GM18873 (cell line): Measurements from ENCODE around the gene SLC47A2.

Experiments
- ATAC-seq: cut with Tn5 transposase; IDR thresholded peaks from one replicate; pipeline ENCODE4 v1.9.1; 2021; ENCODE audit warnings: mild to moderate bottlenecking, moderate library complexity, moderate number of reproducible peaks; ENCODE audit not compliant: unreplicated experiment, low FRiP score

The SLC47A2 gene

DNA sequence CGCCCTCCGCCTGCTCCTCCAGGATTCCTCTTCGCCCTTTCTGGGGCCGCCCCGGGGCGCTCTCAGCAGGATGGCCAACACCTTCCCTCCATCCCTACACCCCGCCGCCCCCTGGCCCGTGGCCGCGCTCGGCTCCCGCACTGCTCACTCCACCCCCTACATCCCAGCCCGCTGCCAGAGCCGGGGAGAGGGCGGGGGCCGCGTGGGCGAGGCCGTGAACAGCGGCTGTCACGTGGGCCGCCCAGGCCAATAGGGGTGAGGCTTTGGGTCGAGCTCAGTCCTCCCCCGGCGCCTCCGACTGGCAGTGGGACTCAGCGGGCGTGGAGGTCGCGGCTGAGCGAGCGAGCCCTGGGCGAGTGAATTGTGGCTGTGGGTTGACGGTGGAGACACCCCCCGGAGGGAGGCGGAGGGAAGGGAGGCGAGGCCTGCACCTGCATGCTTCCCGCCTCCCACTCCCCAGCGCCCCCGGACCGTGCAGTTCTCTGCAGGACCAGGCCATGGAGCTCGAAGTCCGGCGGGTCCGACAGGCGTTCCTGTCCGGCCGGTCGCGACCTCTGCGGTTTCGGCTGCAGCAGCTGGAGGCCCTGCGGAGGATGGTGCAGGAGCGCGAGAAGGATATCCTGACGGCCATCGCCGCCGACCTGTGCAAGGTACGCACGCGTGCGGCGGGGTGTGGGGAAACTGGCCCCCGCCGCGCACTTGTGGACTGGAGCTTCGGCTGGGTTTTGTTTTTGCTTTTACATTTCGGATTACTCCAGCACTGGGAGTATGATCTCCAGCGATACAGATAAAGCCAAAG is 67.7 kb downstream of the SLC47A2 start, which contains the start of gene ALDH3A2:
TSS of gene ALDH3A2 (plus strand) at position 277 of the 799 bp plus-strand sequence. CDS start at position 498, 221 bp downstream.
- peak; percentile 88 for ATAC-seq

DNA sequence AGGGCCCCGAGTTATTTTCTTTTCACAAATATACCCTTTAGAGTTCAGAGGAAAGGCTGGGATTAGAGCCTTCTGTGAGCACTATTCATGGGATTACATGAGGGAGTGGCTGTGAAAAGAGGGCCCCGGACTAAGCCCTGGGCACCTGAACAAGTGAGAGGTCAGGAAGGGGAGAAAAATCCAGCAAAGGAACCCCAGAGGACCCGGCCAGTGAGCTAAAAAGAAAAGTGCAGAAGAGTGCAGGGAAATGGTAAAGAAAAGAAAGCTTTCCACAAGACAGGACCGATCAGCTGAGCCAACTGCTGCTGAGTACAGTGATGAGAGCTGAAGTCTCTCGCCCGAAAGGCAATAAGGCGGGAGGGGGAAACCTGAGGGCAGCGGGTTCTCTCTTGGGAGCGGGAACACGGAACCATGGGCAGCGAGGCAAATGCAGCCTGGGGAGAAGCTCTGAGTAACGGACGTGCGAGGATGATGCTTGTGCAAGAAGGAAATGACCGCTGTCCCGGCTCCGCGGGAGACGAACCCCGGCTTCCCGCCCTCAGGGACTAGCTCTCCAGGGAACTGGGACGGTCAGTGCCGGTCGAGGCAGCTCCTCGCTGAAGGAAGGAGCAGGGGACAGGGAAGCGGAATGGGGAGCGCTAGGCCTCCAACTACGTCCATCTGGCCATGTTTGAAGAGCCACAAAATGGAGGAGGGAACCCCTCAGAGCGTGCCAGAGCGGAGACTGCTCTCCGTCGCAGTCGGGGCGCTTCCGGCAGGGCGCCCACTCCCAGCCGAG is 68.5 kb downstream of the SLC47A2 start:
- ATAC-seq, result peak; percentile 18

DNA sequence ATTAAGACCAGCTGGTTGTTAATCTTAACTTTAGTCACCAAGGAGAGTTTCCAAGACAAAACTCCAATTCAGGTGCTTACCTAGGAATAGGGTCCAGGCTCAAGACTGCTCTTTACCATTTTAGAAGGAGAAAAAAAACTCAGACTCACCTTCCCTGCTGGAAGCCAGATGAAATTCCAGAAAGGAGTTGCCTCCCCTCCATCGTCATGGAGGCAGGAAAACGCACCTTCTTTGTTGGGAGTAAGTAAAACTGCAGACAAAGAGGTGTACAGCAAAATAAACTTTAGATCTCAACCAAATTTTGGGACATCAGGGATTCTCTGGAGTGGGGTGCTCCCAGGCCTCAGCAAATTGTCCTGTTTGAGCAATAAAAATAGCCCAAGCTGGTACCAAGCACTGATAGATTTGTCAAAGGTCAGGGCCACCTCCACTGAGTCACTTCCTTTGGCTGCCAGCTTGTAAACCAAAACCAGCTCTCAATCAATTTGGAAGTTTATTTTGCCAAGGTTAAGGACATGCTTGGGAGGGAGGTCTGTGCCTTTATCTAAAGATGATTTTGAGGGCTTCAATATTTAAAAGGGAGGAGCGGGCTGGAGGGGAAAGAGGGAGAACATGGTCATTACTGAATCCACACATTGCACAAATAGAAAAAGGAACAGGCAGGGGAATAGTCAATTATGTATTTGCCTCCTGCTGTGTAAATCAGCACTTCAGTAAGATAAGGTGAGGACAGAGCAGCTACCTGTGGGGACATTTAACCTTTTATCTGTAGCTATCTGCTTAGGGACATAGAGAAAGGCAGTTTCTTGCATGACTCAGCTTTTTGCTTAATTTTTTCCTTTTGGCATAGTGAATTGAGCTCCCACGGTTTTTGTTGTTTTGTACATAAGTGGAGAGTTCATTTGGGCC is 69.3 kb downstream of the SLC47A2 start:
- ATAC-seq, result no peak

DNA sequence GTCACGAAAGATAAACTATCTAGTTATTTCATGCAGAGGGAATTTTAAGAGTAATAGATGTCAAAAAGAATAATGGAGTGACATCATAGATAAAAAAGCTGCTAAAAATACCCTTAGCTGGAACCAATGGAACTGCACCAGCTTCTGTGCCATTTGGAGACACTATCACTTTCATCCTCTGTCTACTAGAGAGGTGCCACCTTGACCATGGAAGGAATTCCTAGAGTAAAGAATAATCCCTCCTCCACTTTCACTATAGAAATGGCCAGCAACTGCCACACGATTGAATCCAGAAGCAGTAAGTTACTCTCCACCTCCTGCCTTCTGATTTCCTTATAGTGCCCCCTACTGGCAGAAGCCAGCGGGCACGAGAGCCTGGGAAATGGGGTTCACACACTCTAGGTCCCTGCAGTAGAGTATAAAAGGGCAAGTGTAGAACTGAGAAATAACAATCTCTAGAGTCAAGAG is 70.6 kb downstream of the SLC47A2 start:
- no peak for ATAC-seq

DNA sequence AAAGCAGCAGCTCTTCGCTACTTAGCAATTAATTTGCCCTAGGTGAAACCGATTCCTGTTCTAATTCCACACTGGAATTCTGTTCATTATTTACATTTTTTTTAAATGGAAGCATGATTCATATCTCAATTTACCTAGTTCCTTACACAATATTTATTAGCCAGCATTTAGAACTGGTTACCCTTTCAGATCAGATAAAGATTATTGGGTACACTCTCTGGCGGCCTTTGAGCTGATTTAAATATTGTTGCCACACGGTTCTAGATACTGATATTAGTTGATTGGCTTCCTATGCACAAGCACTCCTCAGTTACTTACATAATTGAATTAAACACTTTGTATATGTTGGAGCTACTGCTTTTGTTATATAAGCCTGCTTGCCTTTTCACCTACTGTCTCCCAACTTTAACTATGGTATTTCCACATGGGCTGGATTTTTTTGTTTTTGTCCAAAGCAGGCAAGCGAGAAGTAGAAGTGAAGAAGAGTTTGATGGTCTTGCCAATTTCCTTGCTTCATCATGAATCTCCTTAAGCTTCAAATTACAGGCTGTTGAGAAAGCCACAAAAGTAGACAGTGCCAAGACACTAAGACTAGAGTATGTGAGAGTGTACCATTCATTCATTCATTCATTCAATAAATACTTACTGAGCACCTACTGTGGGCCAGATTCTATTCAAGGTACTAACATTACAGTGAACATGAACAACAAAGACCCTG is 71.7 kb downstream of the SLC47A2 start:
- ATAC-seq, result no peak

DNA sequence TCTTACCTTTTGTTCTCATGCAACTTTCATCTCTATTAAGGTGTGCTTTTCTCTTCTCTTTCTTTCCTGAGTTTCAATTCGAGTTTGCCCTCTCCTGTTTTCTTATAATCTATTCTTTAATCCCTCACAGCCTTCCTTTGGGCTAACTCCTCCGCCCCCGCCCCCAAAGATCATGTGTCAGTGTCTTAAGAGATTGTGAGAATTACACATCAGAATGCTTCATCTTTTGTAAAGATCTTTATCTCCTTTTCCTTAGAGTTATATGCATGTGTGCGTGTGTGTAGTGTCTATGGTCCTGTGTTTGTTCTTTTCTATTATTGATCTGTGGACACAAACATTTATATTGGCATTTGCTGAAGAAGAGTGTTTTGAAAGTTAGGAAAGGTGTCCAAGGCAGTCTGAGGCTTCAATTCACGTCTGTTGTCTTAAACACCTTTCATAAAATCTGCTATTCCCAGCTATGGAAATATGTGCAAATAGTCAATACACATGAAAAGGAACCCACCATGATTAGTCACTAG is 74.0 kb downstream of the SLC47A2 start:
- ATAC-seq, result no peak

DNA sequence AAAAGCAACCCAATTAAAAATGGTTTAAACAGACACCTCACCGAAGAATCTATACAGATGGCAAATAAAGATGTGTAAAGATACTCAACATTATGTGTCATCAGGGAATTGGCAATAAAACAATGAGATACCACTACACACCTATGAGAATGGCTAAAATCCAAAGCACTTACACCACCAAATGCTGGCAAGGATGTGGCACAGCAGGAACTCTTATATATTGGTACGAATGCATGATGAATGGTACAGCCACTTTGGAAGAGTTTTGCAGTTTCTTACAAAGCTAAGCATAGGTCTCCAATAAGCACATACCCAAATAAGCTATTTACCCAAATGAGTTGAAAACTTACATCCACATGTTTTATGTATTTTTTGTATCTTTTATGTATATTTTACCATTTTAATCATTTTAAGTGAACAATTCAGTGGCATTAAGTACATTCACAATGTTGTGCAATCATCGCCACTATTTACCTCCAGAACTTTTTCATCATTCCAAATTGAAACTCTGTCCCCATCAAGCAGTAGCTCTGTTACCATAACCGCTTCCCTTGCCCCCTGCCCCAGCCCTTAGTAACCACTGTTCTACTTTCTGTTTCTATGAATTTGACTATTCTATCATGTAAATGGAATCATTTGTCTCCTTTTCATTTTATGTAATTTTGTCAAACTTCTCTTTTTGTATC is 74.6 kb downstream of the SLC47A2 start:
- ATAC-seq, result no peak

DNA sequence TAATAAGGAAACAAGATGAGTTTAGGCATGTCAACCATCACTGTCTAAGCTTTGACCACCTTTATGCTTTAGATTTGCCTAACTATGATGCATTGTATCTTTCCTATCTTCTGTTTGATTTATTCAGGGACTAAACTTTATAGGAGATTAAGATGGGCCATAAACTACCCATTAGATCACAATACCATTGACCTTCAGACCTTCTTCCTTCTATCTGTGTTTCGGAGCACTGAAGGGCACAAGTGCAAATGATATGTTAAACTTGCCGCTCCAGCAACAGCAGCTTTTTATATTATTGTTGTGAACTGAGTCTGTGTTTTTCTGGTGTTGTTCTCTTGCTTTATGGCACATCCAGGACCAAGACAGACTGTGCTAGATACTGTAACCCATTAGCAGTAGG is 84.5 kb downstream of the SLC47A2 start:
- ATAC-seq, result no peak

DNA sequence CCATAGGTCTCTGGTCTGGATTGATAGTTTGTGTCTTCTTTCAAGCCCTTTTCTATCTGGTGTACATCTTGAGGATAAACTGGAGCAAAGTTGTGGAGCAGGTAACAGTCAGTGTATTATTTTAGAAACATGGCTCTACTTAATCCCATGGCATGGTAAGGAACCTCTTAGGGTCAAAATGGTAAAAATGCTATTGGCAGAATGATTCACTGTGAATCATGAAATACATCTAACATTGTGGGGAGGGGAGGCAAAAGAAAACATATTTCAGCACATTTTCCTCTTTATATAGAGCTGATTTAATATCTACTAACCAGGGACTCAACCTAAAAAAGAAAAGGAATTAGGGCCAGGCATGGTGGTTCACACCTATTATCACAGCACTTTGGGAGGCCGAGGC is 85.7 kb downstream of the SLC47A2 start:
- ATAC-seq, result no peak

DNA sequence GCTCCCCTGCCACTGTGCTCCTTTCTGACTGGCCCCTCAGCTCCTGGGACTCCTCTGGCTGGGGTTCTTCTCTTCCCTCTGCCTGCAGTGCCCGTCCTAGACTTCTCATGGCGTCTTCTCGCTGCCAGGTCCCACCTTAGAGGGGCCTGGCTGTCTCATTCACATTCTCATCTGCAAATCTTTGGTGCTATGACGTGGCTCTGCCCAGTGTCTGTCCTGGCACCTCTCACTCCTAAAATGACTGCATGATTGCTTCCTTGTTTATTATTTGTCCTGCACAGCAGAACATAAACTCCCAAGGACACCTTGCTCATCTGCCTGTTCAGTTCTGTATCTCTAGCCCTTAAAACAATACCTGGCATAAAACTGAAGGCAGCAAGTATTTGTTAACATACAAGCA is 86.3 kb downstream of the SLC47A2 start:
- ATAC-seq, result no peak

DNA sequence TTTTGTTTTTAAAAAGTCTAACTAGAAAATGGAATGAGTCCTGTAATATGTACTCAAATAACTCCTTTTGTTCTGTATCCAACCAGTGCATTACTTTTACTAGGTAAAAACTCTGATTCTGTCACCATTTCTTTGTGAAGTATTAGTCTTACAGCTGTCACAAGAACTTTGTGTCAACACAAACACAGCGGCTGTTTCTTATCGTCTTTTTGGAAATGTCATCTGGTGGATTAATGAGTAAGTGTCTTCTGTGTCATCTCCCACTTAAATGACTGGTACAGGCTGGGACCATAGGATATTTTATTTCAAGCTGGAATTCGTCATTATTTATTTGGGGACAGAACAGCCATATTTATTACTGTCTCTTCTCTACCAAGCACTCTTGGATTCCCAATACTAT is 86.9 kb downstream of the SLC47A2 start:
- ATAC-seq, result no peak
